Measurements from ENCODE around the gene C2CD4B.

GRCh38 chr15:62135532-62136134 is 29.5 kb downstream of the C2CD4B start:
- no peak for TF ChIP-seq CTCF (IDR thresholded peaks at IDR 0.05; ENCODE audit: low read depth, low read length, missing input control)
- no peak for TF ChIP-seq ATF3 (IDR thresholded peaks at IDR 0.05)
- no peak for TF ChIP-seq YY1 (IDR thresholded peaks at IDR 0.05)
- no peak for TF ChIP-seq FOXA2 (IDR thresholded peaks at IDR 0.05)
- TF ChIP-seq SP1 (IDR thresholded peaks at IDR 0.05), result no peak
